HepG2 (cell line): Measurements from ENCODE around the gene UNC13D.

Source experiments
- CREB1 ChIP-seq, 2 experiments: fragments of 450-650 bp in 1 of 2; IDR thresholded peaks; 2 replicates each; pipeline ENCODE4 v1.6.1; 2016 to 2017; ENCODE audit warnings: control low read depth in 1 of 2, mild to moderate bottlenecking in 1 of 2, missing compliant biosample characterization in 1 of 2, missing genetic modification characterization in 1 of 2
- CTCF ChIP-seq: sonication (generic); formaldehyde crosslinking; IDR thresholded peaks from 2 replicates; pipeline ENCODE4 v1.5.0; 2020; ENCODE audit warnings: mild to moderate bottlenecking, missing genetic modification reagents, moderate library complexity
- JUNB ChIP-seq: sonication (generic); formaldehyde crosslinking; IDR thresholded peaks from 2 replicates; pipeline ENCODE4 v1.8.0; 2022; ENCODE audit warnings: missing genetic modification reagents, mild to moderate bottlenecking, borderline replicate concordance
- NAIF1 ChIP-seq: sonication (generic); formaldehyde crosslinking; IDR thresholded peaks from 2 replicates; pipeline ENCODE4 v1.5.0; 2020; ENCODE audit warnings: mild to moderate bottlenecking, missing genetic modification reagents, borderline replicate concordance
- RELA ChIP-seq: sonication (generic); formaldehyde crosslinking; IDR thresholded peaks from 2 replicates; pipeline ENCODE4 v1.4.0; 2020; ENCODE audit warnings: missing genetic modification reagents
- ZBTB33 ChIP-seq: sonication (generic); formaldehyde crosslinking; IDR thresholded peaks from 2 replicates; pipeline ENCODE4 v1.4.0; 2020; ENCODE audit warnings: missing genetic modification reagents
- ZNF207 ChIP-seq: fragments of 450-650 bp; IDR thresholded peaks from 2 replicates; pipeline ENCODE4 v1.6.1; 2016; ENCODE audit warnings: antibody characterized with exemption, borderline replicate concordance
- TF ChIP-seq, protein P1 (sequence below): sonication (generic); formaldehyde crosslinking; IDR thresholded peaks from 2 replicates; pipeline ENCODE4 v1.8.1; 2022; ENCODE audit warnings: low read depth, mild to moderate bottlenecking, missing genetic modification reagents

DNA sequence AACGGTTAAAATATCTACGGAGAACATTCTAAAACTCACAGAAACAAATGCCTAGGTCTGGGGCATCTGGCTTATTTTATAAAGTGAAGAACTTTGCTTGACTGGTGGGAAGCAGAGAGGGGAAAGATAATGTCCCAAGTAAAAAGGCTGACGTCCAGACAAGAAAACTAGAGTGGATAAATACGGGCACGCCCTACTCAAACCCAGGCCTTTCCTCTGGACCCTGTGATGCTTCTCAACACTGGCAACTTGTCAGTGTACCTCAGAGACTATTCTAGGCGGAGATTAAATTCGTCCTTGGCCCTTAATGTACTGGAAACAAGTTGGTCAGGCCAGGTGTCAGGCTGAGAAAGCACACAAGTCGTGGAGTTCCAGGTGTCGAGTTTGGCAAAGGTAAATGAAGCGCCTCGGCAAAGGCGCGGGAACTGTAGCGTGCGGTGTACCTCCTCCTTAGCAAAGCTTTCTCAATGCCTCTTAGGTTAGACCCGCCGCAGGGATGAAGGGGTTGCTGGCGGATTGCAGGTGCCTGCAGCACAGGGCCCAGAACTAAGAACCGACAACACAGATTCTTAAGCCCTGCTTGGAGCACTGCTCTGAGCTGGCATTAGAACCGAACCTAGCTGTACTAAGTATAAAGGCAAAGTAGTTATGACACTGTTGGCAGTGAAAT, 60.3 kb downstream of the UNC13D start:
- TF ChIP-seq, protein P1, sequence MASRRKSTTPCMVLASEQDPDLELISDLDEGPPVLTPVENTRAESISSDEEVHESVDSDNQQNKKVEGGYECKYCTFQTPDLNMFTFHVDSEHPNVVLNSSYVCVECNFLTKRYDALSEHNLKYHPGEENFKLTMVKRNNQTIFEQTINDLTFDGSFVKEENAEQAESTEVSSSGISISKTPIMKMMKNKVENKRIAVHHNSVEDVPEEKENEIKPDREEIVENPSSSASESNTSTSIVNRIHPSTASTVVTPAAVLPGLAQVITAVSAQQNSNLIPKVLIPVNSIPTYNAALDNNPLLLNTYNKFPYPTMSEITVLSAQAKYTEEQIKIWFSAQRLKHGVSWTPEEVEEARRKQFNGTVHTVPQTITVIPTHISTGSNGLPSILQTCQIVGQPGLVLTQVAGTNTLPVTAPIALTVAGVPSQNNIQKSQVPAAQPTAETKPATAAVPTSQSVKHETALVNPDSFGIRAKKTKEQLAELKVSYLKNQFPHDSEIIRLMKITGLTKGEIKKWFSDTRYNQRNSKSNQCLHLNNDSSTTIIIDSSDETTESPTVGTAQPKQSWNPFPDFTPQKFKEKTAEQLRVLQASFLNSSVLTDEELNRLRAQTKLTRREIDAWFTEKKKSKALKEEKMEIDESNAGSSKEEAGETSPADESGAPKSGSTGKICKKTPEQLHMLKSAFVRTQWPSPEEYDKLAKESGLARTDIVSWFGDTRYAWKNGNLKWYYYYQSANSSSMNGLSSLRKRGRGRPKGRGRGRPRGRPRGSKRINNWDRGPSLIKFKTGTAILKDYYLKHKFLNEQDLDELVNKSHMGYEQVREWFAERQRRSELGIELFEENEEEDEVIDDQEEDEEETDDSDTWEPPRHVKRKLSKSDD (CRISPR knock-in tag): no peak
- TF ChIP-seq RELA (CRISPR knock-in tag) (no peak), CREB1 (IDR thresholded peaks at IDR 0.05) (no peak), CREB1 (CRISPR knock-in tag; IDR thresholded peaks at IDR 0.05) (no peak), ZBTB33 (CRISPR knock-in tag) (no peak), NAIF1 (CRISPR knock-in tag) (no peak), ZNF207 (no peak), JUNB (CRISPR knock-in tag) (no peak), CTCF (CRISPR knock-in tag) (no peak)
